Measurements from ENCODE around the gene SGPP1.

GRCh38 chr14:63678536-63678935 is 49.3 kb downstream of the SGPP1 start:
- no peak for TF ChIP-seq CTCF (conservative IDR thresholded peaks at IDR 0.05; ENCODE audit: low read length)
- TF ChIP-seq EZH2phosphoT487 (IDR thresholded peaks at IDR 0.05; ENCODE audit: borderline replicate concordance, low read depth, low read length): no peak
